NCI-H2196 (cell line): ENCODE results near the gene TPX2.
"Not testable (repeated sequence)": the region's sequence is repeated elsewhere in the genome, so short reads cannot be mapped to it uniquely, and the experiment has no call there.

Experiments used
- DNase-seq: peaks from one replicate; lab custom pipeline; 2025; ENCODE audit not compliant: unreplicated experiment; lab: John Stamatoyannopoulos, UW

The TPX2 gene

GRCh38 chr20:31719644-31720485, 19.2 kb upstream of the TPX2 start:
- DNase-seq, result peak; percentile 67

- DNase-seq, result no peak
Measured at GRCh38 chr20:31720486-31721407, 18.3 kb upstream of the TPX2 start.

- DNase-seq, result no peak
Measured at GRCh38 chr20:31721408-31722256, 17.5 kb upstream of the TPX2 start.

- peak; percentile 86 for DNase-seq
Measured at GRCh38 chr20:31722257-31723068, 16.6 kb upstream of the TPX2 start, which contains the start of gene BCL2L1. BCL2L1 (minus strand) TSS chr20:31722868; CDS start chr20:31722218, 650 bp downstream.

GRCh38 chr20:31723069-31723318, 16.1 kb upstream of the TPX2 start:
- DNase-seq, result no peak

- DNase-seq, result peak; percentile 97
Measured at GRCh38 chr20:31723319-31724078, 15.6 kb upstream of the TPX2 start.

- DNase-seq, result no peak
Measured at GRCh38 chr20:31731321-31731717, 7.8 kb upstream of the TPX2 start.

- DNase-seq, result no peak
Measured at GRCh38 chr20:31739550-31739977, 474 bp downstream of the TPX2 start.

GRCh38 chr20:31740208-31740607, 1.1 kb downstream of the TPX2 start:
- no peak for DNase-seq

- DNase-seq, result no peak
Measured at GRCh38 chr20:31740656-31741323, 1.7 kb downstream of the TPX2 start.

- no peak for DNase-seq
Measured at GRCh38 chr20:31746068-31746878, 7.2 kb downstream of the TPX2 start.

- DNase-seq, result not testable (repeated sequence)
Measured at GRCh38 chr20:31747028-31747427, 7.9 kb downstream of the TPX2 start.

- DNase-seq, result no peak
Measured at GRCh38 chr20:31747640-31748039, 8.6 kb downstream of the TPX2 start.

GRCh38 chr20:31749223-31749622, 10.1 kb downstream of the TPX2 start:
- DNase-seq, result no peak

- no peak for DNase-seq
Measured at GRCh38 chr20:31751126-31751525, 12.0 kb downstream of the TPX2 start.

GRCh38 chr20:31757254-31757653, 18.2 kb downstream of the TPX2 start:
- no peak for DNase-seq

GRCh38 chr20:31758521-31758920, 19.4 kb downstream of the TPX2 start:
- DNase-seq, result no peak

- DNase-seq, result no peak
Measured at GRCh38 chr20:31758991-31759390, 19.9 kb downstream of the TPX2 start.
